HG03442 (cell line): Measurements from ENCODE around the gene EHMT1.

Experiments used
- ATAC-seq: cut with Tn5 transposase; IDR thresholded peaks from one replicate; pipeline ENCODE4 v1.9.1; 2021; ENCODE audit warnings: mild to moderate bottlenecking, moderate library complexity; ENCODE audit not compliant: unreplicated experiment

Gene EHMT1

GRCh38 chr9:137690930-137691645 is 72.3 kb downstream of the EHMT1 start:
- no peak for ATAC-seq

- ATAC-seq: no peak
Measured at GRCh38 chr9:137691646-137692351, 73.0 kb downstream of the EHMT1 start.

GRCh38 chr9:137694236-137694959 is 75.6 kb downstream of the EHMT1 start:
- no peak for ATAC-seq

GRCh38 chr9:137694962-137695875 is 76.4 kb downstream of the EHMT1 start:
- no peak for ATAC-seq

GRCh38 chr9:137696136-137696925 is 77.5 kb downstream of the EHMT1 start:
- ATAC-seq: no peak

GRCh38 chr9:137697193-137697592 is 78.4 kb downstream of the EHMT1 start:
- ATAC-seq: no peak

- ATAC-seq: no peak
Measured at GRCh38 chr9:137697832-137698231, 79.0 kb downstream of the EHMT1 start.

GRCh38 chr9:137700911-137701310 is 82.1 kb downstream of the EHMT1 start:
- no peak for ATAC-seq

- no peak for ATAC-seq
Measured at GRCh38 chr9:137702615-137703379, 84.0 kb downstream of the EHMT1 start.

- ATAC-seq: no peak
Measured at GRCh38 chr9:137703842-137704508, 85.2 kb downstream of the EHMT1 start.

- peak; percentile 80 for ATAC-seq
Measured at GRCh38 chr9:137705443-137705863, 86.6 kb downstream of the EHMT1 start.

- peak; percentile 11 for ATAC-seq
Measured at GRCh38 chr9:137705906-137706305, 87.1 kb downstream of the EHMT1 start.

GRCh38 chr9:137707361-137707760 is 88.6 kb downstream of the EHMT1 start:
- no peak for ATAC-seq

- no peak for ATAC-seq
Measured at GRCh38 chr9:137708590-137709284, 89.9 kb downstream of the EHMT1 start.

- no peak for ATAC-seq
Measured at GRCh38 chr9:137709411-137710101, 90.8 kb downstream of the EHMT1 start.

GRCh38 chr9:137710704-137711103 is 91.9 kb downstream of the EHMT1 start:
- no peak for ATAC-seq

- no peak for ATAC-seq
Measured at GRCh38 chr9:137711678-137712105, 92.9 kb downstream of the EHMT1 start.
